Fibroblast of mammary gland (primary cell): Measurements from ENCODE around the gene TSEN2.
"Not testable (repeated sequence)": the region's sequence is repeated elsewhere in the genome, so short reads cannot be mapped to it uniquely, and the experiment has no call there.

Source experiments
- DNase-seq: peaks from one replicate; pipeline ENCODE4 v3.0.0-alpha.2; 2010; ENCODE audit warnings: low read depth
- H3K4me3 ChIP-seq: 2 replicates; pipeline ENCODE4 v1.5.1; 2011; ENCODE audit warnings: low read depth, mild to moderate bottlenecking, low read length, moderate library complexity; ENCODE audit not compliant: control insufficient read depth
- CTCF ChIP-seq: conservative IDR thresholded peaks from 2 replicates; pipeline ENCODE4 v1.5.1; 2011; ENCODE audit warnings: low read depth, low read length, inconsistent platforms; ENCODE audit not compliant: control insufficient read depth, insufficient read depth

The TSEN2 gene

GRCh38 chr3:12478326-12478725 is 6.0 kb upstream of the TSEN2 start:
- DNase-seq, result no peak
- no peak for TF ChIP-seq CTCF
- no peak overlapping the region for H3K4me3 ChIP-seq

DNA sequence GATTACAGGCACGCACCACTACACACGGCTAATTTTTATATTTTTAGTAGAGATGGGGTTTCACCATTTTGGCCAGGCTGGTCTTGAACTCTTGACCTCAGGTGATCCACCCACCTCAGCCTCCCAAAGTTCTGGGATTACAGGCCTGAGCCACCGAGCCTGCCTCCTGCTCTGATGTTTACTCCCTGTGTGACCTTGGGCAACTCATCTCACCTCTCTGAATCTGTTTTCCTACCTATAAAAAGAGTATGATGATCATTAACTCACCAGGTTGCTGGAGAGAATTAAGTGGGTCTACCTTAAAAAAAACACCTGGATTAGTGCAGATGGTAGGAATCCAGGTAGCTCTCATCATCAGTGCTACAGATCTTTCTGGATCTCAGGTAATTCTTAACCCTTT is 5.1 kb upstream of the TSEN2 start:
- not testable (repeated sequence) for DNase-seq, H3K4me3 ChIP-seq

GRCh38 chr3:12479919-12480427 is 4.3 kb upstream of the TSEN2 start:
- peak; percentile 69 for DNase-seq

GRCh38 chr3:12483410-12483809 is 870 bp upstream of the TSEN2 start:
- no peak for TF ChIP-seq CTCF
- H3K4me3 ChIP-seq, result peak overlapping the region; percentile 89
- peak; percentile 47 for DNase-seq

More at GRCh38 chr3:12479919-12480427, 4.3 kb upstream of the TSEN2 start:
- peak; percentile 72 for TF ChIP-seq CTCF
- H3K4me3 ChIP-seq, result no peak overlapping the region

DNA sequence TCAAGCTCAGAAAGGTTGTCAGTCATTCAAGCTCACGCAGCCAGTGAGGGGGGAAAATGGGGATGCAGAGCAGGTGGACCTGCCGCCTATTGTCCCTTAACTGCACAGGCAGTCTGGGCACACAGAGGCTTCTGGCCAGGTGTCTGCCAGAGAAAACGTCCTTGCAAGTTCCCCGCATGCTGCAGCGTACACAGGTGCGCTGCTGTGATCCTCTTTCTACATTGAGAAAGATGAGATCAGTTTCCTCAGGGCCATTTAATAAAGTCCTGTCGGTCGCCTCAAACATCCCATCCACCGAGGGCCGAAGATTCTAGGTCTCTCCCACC is 445 bp upstream of the TSEN2 start:
- H3K4me3 ChIP-seq, result peak overlapping the region; percentile 89
- no peak for DNase-seq
- no peak for TF ChIP-seq CTCF

- peak overlapping the region; percentile 89 for H3K4me3 ChIP-seq
- no peak for TF ChIP-seq CTCF
- no peak for DNase-seq
Measured at GRCh38 chr3:12484983-12485327, 675 bp downstream of the TSEN2 start.

- H3K4me3 ChIP-seq, result no peak overlapping the region
- no peak for TF ChIP-seq CTCF
- DNase-seq, result no peak
Measured at GRCh38 chr3:12486001-12486400, 1.7 kb downstream of the TSEN2 start.

GRCh38 chr3:12486916-12487315 is 2.6 kb downstream of the TSEN2 start:
- H3K4me3 ChIP-seq, result no peak overlapping the region
- DNase-seq, result peak; percentile 37
- TF ChIP-seq CTCF, result no peak
